ENCODE measurements around the gene FAM53A.
"Not testable (repeated sequence)": the region's sequence is repeated elsewhere in the genome, so short reads cannot be mapped to it uniquely, and the experiment has no call there.

The FAM53A gene

GRCh38 chr4:1659104-1660043 lies 24.7 kb downstream of the FAM53A start:
- DNase-seq (ENCODE audit: low spot score), result no peak

- DNase-seq (ENCODE audit: low spot score), result no peak
Measured at GRCh38 chr4:1658581-1658980, 25.5 kb downstream of the FAM53A start.

GRCh38 chr4:1658146-1658545 lies 26.0 kb downstream of the FAM53A start:
- no peak for DNase-seq (ENCODE audit: low spot score)

DNA sequence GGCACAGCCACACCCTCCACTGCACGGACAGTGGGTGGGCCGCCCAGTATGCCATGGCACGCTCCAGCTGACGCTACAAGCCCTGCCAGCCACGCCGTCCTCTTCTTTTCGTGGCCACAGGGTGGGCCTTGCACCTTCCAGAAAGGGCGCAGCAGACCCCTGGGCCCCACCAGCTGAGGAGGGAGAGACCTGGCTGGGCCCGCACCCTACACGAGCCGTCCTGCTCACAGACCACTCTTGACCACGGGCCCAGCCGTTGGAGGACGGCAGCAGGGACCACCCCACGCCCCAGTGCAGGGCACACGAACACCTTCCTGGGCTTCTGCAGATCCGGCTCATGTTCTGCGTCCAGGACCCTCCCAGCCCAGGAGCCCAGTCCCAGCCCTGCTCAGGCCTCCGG lies 27.1 kb downstream of the FAM53A start:
- no peak for DNase-seq (ENCODE audit: low spot score)

- no peak for DNase-seq (ENCODE audit: low spot score)
Measured at GRCh38 chr4:1656132-1656531, 28.0 kb downstream of the FAM53A start.

DNA sequence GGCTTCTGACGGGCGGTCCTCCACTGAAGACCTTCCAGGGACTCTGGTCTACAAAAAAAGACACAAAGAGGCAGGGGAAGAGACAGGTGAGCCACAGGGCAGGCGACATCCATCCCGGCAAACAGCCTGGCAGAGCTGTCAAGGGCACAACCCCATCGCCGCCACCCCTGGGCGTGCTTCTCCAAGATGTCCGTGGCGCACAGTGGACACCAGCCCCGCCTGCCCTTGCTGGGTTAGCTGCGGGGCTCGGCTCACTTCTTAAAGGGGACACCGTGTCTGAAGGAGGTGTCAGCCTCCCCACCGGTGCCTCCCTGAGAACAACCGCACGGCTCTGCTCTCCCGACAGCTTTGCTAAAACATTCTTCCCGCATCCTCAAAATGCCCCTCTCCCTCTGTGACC lies 28.4 kb downstream of the FAM53A start:
- DNase-seq (ENCODE audit: low spot score), result no peak

DNA sequence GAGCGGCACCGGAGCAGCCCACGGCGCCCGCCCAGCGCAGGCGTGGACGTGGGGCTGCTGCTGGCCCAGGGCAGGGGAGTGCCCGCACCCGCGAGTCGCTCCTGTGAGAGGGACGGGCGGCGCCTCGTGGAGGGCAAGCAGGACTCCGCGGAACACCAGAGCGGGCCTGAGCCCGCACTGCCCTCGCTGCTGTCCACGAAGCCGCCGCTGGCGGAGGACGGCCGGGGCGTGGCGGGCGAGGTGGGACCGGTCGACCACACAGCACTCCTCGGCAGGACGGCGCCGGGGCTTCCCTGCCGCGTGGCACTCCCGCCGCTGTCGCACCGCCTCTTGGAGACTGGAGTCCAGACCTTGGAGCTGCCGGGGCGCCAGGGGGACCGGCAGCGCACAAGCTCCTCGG lies 29.0 kb downstream of the FAM53A start:
- no peak for DNase-seq (ENCODE audit: low spot score)

- DNase-seq (ENCODE audit: low spot score), result no peak
Measured at GRCh38 chr4:1654216-1654955, 29.7 kb downstream of the FAM53A start.

DNA sequence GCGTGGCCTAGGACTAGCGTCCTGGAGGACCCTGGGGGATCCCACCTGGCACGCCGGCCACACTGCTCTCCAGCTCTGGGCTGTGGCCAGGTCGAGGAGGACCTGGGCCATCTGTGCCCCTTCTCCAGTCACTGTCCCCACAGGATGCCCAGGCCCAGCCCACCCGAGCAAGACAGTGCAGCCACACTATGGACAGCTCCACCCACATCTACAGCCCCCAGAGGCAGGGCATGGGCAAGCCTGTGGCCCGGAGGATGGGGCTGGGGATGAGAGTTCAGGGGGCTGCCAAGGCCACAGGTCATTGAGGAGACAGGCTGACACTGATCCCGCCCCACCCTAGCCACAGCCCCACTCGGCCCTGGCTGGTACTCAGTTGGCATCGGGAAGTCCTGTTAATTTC lies 30.3 kb downstream of the FAM53A start:
- no peak for DNase-seq (ENCODE audit: low spot score)

GRCh38 chr4:1652088-1652487 lies 32.0 kb downstream of the FAM53A start:
- no peak for DNase-seq (ENCODE audit: low spot score)

- DNase-seq (ENCODE audit: low spot score), result no peak
Measured at GRCh38 chr4:1651609-1652008, 32.5 kb downstream of the FAM53A start.

GRCh38 chr4:1648962-1649361 lies 35.2 kb downstream of the FAM53A start:
- no peak for DNase-seq (ENCODE audit: low spot score)

- no peak for DNase-seq (ENCODE audit: low spot score)
Measured at GRCh38 chr4:1647432-1647831, 36.7 kb downstream of the FAM53A start.

GRCh38 chr4:1646690-1647089 lies 37.4 kb downstream of the FAM53A start:
- DNase-seq (ENCODE audit: low spot score), result no peak

GRCh38 chr4:1644891-1645657 lies 39.0 kb downstream of the FAM53A start:
- DNase-seq (ENCODE audit: low spot score), result no peak

DNA sequence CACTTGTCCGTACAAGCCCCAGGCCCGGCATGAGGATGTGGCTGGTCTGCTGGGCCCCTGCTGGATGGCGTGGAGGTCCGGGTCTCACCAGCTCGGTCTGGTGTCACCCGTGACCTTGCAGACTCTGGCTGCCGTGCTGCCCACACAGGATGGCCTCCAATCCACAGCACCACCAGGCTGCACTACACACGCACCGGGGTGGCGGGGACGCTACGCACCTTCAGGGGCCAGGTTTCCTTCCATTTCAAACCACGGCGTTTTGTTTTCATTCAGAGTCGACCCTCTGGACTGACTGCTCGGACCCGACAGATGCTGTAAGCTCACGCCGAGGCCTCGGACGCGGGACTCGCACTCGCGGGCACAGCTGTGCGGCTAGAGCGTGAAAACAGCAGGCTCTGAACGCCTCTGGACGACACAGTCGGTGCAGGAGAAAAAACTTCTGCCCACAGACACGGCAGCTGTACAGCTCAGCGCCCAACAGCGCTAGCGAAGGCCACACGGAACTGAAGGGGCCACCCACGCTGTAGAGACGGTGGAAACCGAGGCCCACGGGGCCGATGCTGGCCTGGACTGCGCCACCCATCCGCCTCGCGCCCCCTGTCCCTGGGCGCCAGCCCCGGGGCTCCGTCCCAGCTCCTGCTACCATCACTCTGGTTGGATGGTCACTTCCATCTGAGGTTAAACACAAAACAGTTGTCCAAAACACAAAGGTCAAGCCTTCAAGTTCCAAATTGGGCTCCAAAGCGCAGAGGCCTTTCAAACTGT lies 40.0 kb downstream of the FAM53A start:
- no peak for DNase-seq (ENCODE audit: low spot score)

- DNase-seq (ENCODE audit: low spot score), result no peak
Measured at GRCh38 chr4:1642196-1642951, 41.7 kb downstream of the FAM53A start.

- DNase-seq (ENCODE audit: low spot score), result no peak
Measured at GRCh38 chr4:1641671-1642070, 42.4 kb downstream of the FAM53A start.

DNA sequence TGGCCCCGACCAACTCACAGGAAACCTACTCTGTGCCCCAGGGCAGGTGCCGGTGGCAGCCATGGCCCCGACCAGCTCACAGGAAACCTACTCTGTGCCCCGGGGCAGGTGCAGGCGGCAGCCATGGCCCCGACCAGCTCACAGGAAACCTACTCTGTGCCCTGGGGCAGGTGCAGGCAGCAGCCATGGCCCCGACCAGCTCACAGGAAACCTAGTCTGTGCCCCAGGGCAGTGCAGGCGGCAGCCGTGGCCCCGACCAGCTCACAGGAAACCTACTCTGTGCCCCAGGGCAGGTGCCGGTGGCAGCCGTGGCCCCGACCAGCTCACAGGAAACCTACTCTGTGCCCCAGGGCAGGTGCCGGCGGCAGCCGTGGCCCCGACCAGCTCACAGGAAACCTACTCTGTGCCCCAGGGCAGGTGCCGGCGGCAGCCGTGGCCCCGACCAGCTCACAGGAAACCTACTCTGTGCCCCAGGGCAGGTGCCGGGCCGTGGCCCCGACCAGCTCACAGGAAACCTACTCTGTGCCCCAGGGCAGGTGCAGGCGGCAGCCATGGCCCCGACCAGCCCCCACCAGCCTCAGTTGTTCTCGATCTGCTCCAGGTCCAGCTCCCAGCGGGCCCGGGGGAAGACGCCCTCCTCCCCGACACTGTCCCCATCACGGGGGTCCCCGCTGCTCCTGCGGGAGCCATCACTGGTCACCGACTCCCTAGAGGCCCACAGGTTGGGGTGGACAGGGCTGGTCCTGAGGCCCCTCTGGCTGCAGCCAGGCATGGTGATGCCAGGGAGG lies 43.2 kb downstream of the FAM53A start:
- not testable (repeated sequence) for DNase-seq (ENCODE audit: low spot score)

GRCh38 chr4:1640190-1640589 lies 43.9 kb downstream of the FAM53A start:
- no peak for DNase-seq (ENCODE audit: low spot score)

Measured in CD4-positive, alpha-beta T cell treated with Interleukin-2 at 100 ng/mL for 4 hours (primary cell).